ENCODE measurements around the gene TRMO.

- TF ChIP-seq TAF1 (IDR thresholded peaks at IDR 0.05; ENCODE audit: low read depth, low read length) = no peak
- no peak for TF ChIP-seq POLR2A (IDR thresholded peaks at IDR 0.05; ENCODE audit: low read depth, low read length)
- TF ChIP-seq POLR2AphosphoS5 (IDR thresholded peaks at IDR 0.05; ENCODE audit: low read depth, low read length) = no peak
Observed at GRCh38 chr9:97860451-97861147, 61.7 kb downstream of the TRMO start.
